Spleen (tissue), 11 donors: ENCODE results near the gene IER5. TPM values are rescaled to one million over a fixed set of nuclear protein-coding genes. Genes with fewer than 3 reads are reported as not detected.
A peak's percentile ranks its signal among the peaks of the same experiment; 100 is the strongest.

ENCODE experiments used
- DNase-seq: peaks from one replicate; pipeline ENCODE4 v3.0.0-alpha.2; 2020
- H3K27ac ChIP-seq, 8 donors: fragments of 200-600 bp; sonication (generic) in 7 of 8; 1 replicate in 4 of 8; 2 replicates in 4 of 8; pipeline versions ENCODE4 v1.5.0 to v1.8.0; 2016 to 2021; ENCODE audit warnings: inconsistent platforms in 4 of 8, mild to moderate bottlenecking in 4 of 8, moderate library complexity in 1 of 8
- H3K27me3 ChIP-seq, 7 donors: fragments of 200-600 bp; sonication (generic) in 6 of 7; replicated peaks in 1 of 7; 1 replicate in 4 of 7; 2 replicates in 3 of 7; pipeline versions ENCODE4 v1.5.0 to v1.8.0; 2016 to 2021; ENCODE audit warnings: inconsistent platforms in 3 of 7, mild to moderate bottlenecking in 1 of 7
- H3K36me3 ChIP-seq, 6 donors: fragments of 200-600 bp; sonication (generic) in 5 of 6; 1 replicate in 4 of 6; 2 replicates in 2 of 6; pipeline versions ENCODE4 v1.5.0 to v1.8.0; 2016 to 2021; ENCODE audit warnings: inconsistent platforms in 2 of 6
- H3K4me1 ChIP-seq, 6 donors: fragments of 200-600 bp; sonication (generic) in 5 of 6; 1 replicate in 3 of 6; 2 replicates in 3 of 6; pipeline versions ENCODE4 v1.5.0 to v1.8.0; 2016 to 2021; ENCODE audit warnings: inconsistent platforms in 3 of 6
- H3K4me3 ChIP-seq, 8 donors: fragments of 200-600 bp; sonication (generic) in 7 of 8; 1 replicate in 4 of 8; 2 replicates in 4 of 8; pipeline versions ENCODE4 v1.5.0 to v1.8.0; 2016 to 2021; ENCODE audit warnings: inconsistent platforms in 4 of 8, mild to moderate bottlenecking in 4 of 8, moderate library complexity in 2 of 8
- H3K9me3 ChIP-seq, 8 donors: fragments of 200-600 bp; sonication (generic) in 7 of 8; 1 replicate in 4 of 8; 2 replicates in 4 of 8; pipeline versions ENCODE4 v1.5.0 to v1.8.0; 2016 to 2021; ENCODE audit warnings: inconsistent platforms in 4 of 8
- CTCF ChIP-seq, 11 experiments: fragments of 200-600 bp in 7 of 11; fragments of 450-650 bp in 4 of 11; sonication (generic) in 4 of 11; IDR thresholded peaks in 8 of 11; conservative IDR thresholded peaks in 3 of 11; 1 replicate in 7 of 11; 2 replicates in 4 of 11; pipeline versions ENCODE4 v1.4.0 to v1.8.0; 2016 to 2021; ENCODE audit warnings: antibody characterized with exemption in 11 of 11, inconsistent platforms in 4 of 11, mild to moderate bottlenecking in 1 of 11
- POLR2A ChIP-seq, 3 donors: fragments of 450-650 bp; IDR thresholded peaks; one replicate each; pipeline ENCODE4 v1.5.1; 2017; ENCODE audit warnings: antibody characterized with exemption in 3 of 3, mild to moderate bottlenecking in 1 of 3
- POLR2AphosphoS5 ChIP-seq, 3 donors: sonication (generic); formaldehyde crosslinking; IDR thresholded peaks; one replicate each; pipeline ENCODE4 v1.5.1; 2017; ENCODE audit warnings: antibody characterized with exemption in 3 of 3
- WGBS, 5 donors: extraction: QIAGEN DNeasy Blood & Tissue Kit in 3 of 5; methylation state at CpG; one replicate each; pipeline versions ENCODE4 v1.1.5 to v1.1.7; 2013 to 2018; 5-methylcytosine and 5-hydroxymethylcytosine counted together
- intact Hi-C: fragments of 100-400 bp; cut with DNase I; formaldehyde crosslinking; loops from one replicate; pipeline ENCODE4 v1.15.0; 2023; ENCODE audit warnings: low total_unique reads
- polyA plus RNA-seq, 3 donors: library from polyadenylated mRNA; stranded (reverse); fragments of 200-250 nt; gene quantifications; one replicate each; pipeline ENCODE4 v1.2.1, GENCODE V29; 2013
- total RNA-seq, 7 donors: library from RNA; depleted of rRNA in 3 of 7; stranded (reverse); fragments of >200 nt in 3 of 7; fragmentation: NEBNext Ultra II Directional in 4 of 7; extraction: Animal tissue kit (Norgen Biotek cat#: 25700) in 4 of 7; gene quantifications; one replicate each; pipeline versions ENCODE4 v1.1.0 to v1.2.1, GENCODE V29; 2016 to 2021
- donor health status: healthy with polysubstance abuse.
- donor health status: DM: no; HTN: no; CAD: no; lungs with moderate emphysema.
- donor health status: DM: no; HTN: no; CAD: no.
- donor health status: Bipolar disorder and iron deficiency.
- donor health status: healthy.
- donor health status: DM: no; HTN: no; CAD: no.
- donor health status: DM: yes; HTN: yes; CAD: no.

IER5 gene
- total and polyA plus RNA-seq, 10 donors = 21.3 to 62.3 (median 36.7) TPM

DNA sequence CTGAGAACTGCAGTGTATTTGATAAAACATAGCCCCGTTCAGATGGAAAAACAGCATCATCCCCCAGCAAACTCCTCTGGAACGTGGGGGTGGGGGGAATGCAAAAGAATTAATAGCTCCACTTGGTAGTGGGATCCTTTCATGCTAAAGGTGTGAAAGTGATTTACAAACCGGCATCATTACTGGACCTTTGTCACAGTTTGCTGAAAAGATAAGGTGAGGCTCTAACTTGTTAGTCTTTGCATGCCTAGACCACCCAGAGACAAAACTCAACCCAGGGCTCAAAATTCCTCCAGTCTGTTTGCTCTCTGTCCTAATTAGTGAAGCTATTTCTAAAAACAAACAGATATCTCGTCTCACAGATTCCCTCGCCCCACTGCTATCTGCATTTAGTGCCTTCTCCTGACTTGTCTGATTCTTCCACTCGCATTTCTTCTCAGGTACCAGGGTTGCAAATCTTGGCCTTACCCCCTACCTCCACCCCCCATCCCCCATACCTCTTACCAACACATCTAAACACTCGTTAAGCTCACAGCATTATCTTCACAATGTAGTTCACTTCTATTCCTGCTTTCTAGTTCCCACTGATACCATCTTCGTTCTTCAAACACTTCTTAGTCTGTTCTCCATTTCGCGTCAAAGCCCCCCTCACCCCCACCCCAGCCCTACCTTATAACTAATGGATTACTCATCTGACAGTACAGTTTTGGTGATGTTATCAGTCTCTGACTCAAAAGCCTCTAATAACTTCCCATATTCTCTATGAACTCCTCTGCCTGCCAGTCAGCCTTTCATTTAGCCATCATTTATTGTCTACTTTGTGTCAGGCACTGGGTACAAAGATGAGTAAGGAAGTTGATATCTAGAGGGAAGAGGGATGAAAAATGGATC, 11.8 kb downstream of the IER5 start:
- TF ChIP-seq CTCF (IDR thresholded peaks at IDR 0.05 in 8 of 11, conservative IDR thresholded peaks at IDR 0.05 in 3 of 11) = no peak
- TF ChIP-seq POLR2A (IDR thresholded peaks at IDR 0.05) = no peak
- TF ChIP-seq POLR2AphosphoS5 (IDR thresholded peaks at IDR 0.05) = no peak
- intact Hi-C loops = no loop called here
- H3K4me1 ChIP-seq = peaks cover 28 to 96% (median 74%) of the 10 kb centered on the region in 6 donors
- no peaks in the 10 kb centered on the region for H3K9me3 ChIP-seq
- no peak overlapping the region for H3K4me3 ChIP-seq
- no peaks in the 10 kb centered on the region for H3K27me3 ChIP-seq
- H3K36me3 ChIP-seq = peaks cover 0 to 3% (median 0%) of the 10 kb centered on the region in 6 donors
- 61 to 69% (median 66%) methylated on average over 10 of the region's 10 CpGs for WGBS, 5 donors
- peak overlapping the region in 2 of 8 donors; percentile 13 to 51 for H3K27ac ChIP-seq
- DNase-seq = no peak

DNA sequence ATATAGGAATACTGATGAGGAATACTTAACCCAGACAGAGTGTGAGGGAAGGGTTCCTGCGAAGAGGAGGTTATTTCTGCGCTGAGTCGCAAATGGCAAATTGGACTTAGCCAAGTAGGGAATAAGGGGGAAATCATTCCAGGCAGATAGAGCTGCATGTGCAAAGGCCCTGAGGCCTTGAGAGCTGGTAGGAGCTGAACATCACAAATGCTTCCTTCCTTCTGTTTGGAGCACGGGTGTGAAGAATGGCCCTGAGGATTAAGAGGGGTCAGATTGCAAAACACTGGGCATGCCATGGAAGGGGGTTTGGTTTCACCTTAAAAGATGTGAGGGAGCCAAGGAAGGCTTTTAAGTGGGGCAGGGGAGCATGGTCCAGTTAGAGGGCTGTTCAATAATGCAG, 12.4 kb downstream of the IER5 start:
- H3K4me3 ChIP-seq = no peak overlapping the region
- 75 to 93% (median 88%) methylated on average over 4 of the region's 4 CpGs for WGBS, 5 donors
- intact Hi-C loops = no loop called here
- no peaks in the 10 kb centered on the region for H3K27me3 ChIP-seq
- H3K36me3 ChIP-seq = no peaks in the 10 kb centered on the region
- DNase-seq = no peak
- no peaks in the 10 kb centered on the region for H3K9me3 ChIP-seq
- peak overlapping the region in 4 of 8 donors; percentile 3 to 58 (median 37) for H3K27ac ChIP-seq
- TF ChIP-seq POLR2A (IDR thresholded peaks at IDR 0.05) (no peak), POLR2AphosphoS5 (IDR thresholded peaks at IDR 0.05) (no peak), CTCF (IDR thresholded peaks at IDR 0.05 in 8 of 11, conservative IDR thresholded peaks at IDR 0.05 in 3 of 11) (no peak)
- peaks cover 28 to 94% (median 73%) of the 10 kb centered on the region in 6 donors for H3K4me1 ChIP-seq

GRCh38 chr1:181101581-181102226, 13.2 kb downstream of the IER5 start:
- H3K27ac ChIP-seq = peak overlapping the region in 6 of 8 donors; percentile 3 to 63 (median 37)
- no peak overlapping the region for H3K4me3 ChIP-seq
- TF ChIP-seq POLR2AphosphoS5 (IDR thresholded peaks at IDR 0.05) (peak in 1 of 3 donors; percentile 15), CTCF (IDR thresholded peaks at IDR 0.05 in 8 of 11, conservative IDR thresholded peaks at IDR 0.05 in 3 of 11) (no peak), POLR2A (IDR thresholded peaks at IDR 0.05) (no peak)
- no peak for DNase-seq
- H3K36me3 ChIP-seq = no peaks in the 10 kb centered on the region
- peaks cover 29 to 95% (median 75%) of the 10 kb centered on the region in 6 donors for H3K4me1 ChIP-seq
- no peaks in the 10 kb centered on the region for H3K9me3 ChIP-seq
- 55 to 64% (median 57%) methylated on average over 9 of the region's 9 CpGs for WGBS, 5 donors
- H3K27me3 ChIP-seq = no peaks in the 10 kb centered on the region
- intact Hi-C loops = no loop called here

DNA sequence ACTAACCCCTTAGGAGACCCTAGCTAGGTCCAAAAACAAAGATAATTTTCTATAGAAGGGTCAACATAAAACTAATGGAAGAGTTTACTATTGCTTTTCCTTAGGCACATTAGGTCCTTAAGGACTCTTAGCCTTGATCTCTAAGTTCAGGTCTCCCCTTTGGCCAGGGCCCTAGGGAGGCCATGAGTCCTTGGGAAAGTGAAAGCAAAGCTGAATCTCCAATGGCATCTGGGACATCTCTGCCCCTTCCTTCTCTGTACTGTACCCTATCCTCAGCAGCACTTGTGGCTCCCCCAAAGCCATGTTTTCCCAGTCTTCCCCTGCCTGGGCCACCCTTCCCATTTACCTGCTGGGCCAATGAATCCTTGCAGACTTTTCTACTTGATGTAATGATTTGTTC, 14.3 kb downstream of the IER5 start:
- H3K4me1 ChIP-seq = peaks cover 36 to 95% (median 77%) of the 10 kb centered on the region in 6 donors
- intact Hi-C loops = no loop called here

More for the DNA sequence above, 14.3 kb downstream of the IER5 start:
- Histone ChIP-seq H3K9me3 (no peaks in the 10 kb centered on the region), H3K27ac (peak overlapping the region in 6 of 8 donors; percentile 9 to 63 (median 38)), H3K27me3 (no peaks in the 10 kb centered on the region), H3K36me3 (no peaks in the 10 kb centered on the region), H3K4me3 (no peak overlapping the region)
- TF ChIP-seq POLR2A (IDR thresholded peaks at IDR 0.05) (no peak), POLR2AphosphoS5 (IDR thresholded peaks at IDR 0.05) (no peak), CTCF (IDR thresholded peaks at IDR 0.05 in 8 of 11, conservative IDR thresholded peaks at IDR 0.05 in 3 of 11) (no peak)
- no peak for DNase-seq
